GM12891 (cell line): ENCODE data around the gene NDUFS2.

Source experiments
- DNase-seq: peaks from one replicate; pipeline ENCODE4 v3.0.0; 2011; ENCODE audit warnings: low spot score; ENCODE audit not compliant: insufficient read length
- FAIRE-seq: peaks from 2 replicates; lab custom pipeline; 2011; peaks lifted over from hg19 to GRCh38; lab: Jason Lieb, UNC
- PAX5 ChIP-seq: IDR thresholded peaks from 2 replicates; pipeline ENCODE4 v1.6.1; 2011; ENCODE audit warnings: low read length, moderate library complexity, mild to moderate bottlenecking; ENCODE audit not compliant: insufficient read depth, severe bottlenecking
- POLR2A ChIP-seq: IDR thresholded peaks from 2 replicates; pipeline ENCODE4 v1.6.1; 2011; ENCODE audit warnings: low read depth, low read length, control low read depth
- POLR2AphosphoS5 ChIP-seq: IDR thresholded peaks from 2 replicates; pipeline ENCODE4 v1.6.1; 2011; ENCODE audit warnings: low read depth, low read length, control low read depth
- POU2F2 ChIP-seq: IDR thresholded peaks from 2 replicates; pipeline ENCODE4 v1.6.1; 2011; ENCODE audit warnings: low read depth, mild to moderate bottlenecking, control low read depth, low read length, moderate library complexity
- SPI1 ChIP-seq: IDR thresholded peaks from 2 replicates; pipeline ENCODE4 v1.6.1; 2011; ENCODE audit warnings: low read depth, low read length, control low read depth
- TAF1 ChIP-seq: IDR thresholded peaks from 2 replicates; pipeline ENCODE4 v1.6.1; 2011; ENCODE audit warnings: low read depth, low read length, control low read depth

The NDUFS2 gene

GRCh38 chr1:161162052-161162451 is 40.1 kb upstream of the NDUFS2 start:
- TF ChIP-seq TAF1 (no peak), POLR2AphosphoS5 (no peak), PAX5 (no peak), POLR2A (no peak), POU2F2 (no peak)
- FAIRE-seq (no peak), DNase-seq (no peak)

DNA sequence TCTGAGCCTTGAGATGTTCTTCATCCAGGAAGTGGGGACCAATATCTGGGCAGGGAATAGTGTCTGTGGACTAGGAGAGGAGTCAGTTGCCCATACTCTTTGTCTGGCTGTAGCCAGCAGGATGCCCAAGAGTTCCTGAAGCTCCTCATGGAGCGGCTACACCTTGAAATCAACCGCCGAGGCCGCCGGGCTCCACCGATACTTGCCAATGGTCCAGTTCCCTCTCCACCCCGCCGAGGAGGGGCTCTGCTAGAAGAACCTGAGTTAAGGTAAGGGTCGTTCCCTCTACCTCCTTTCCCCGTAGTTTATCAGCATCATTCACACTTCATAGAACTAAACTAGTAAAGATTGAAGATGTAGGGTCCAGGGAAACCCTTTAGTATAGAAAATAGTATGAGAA is 39.4 kb upstream of the NDUFS2 start:
- no peak for FAIRE-seq
- no peak for DNase-seq
- no peak for TF ChIP-seq POLR2AphosphoS5
- TF ChIP-seq PAX5: no peak
- TF ChIP-seq SPI1: no peak
- no peak for TF ChIP-seq POLR2A
- TF ChIP-seq TAF1: no peak
- no peak for TF ChIP-seq POU2F2

- TF ChIP-seq TAF1: no peak
- TF ChIP-seq SPI1: no peak
- no peak for TF ChIP-seq POU2F2
- TF ChIP-seq PAX5: no peak
- no peak for TF ChIP-seq POLR2A
- TF ChIP-seq POLR2AphosphoS5: no peak
Measured at GRCh38 chr1:161163793-161164192, 38.4 kb upstream of the NDUFS2 start.

GRCh38 chr1:161164901-161165610 is 37.1 kb upstream of the NDUFS2 start:
- TF ChIP-seq TAF1 (no peak), SPI1 (no peak), POU2F2 (no peak), POLR2A (no peak), PAX5 (no peak), POLR2AphosphoS5 (no peak)
- FAIRE-seq: no peak
- no peak for DNase-seq

More at GRCh38 chr1:161163793-161164192, 38.4 kb upstream of the NDUFS2 start:
- DNase-seq (no peak), FAIRE-seq (no peak)

DNA sequence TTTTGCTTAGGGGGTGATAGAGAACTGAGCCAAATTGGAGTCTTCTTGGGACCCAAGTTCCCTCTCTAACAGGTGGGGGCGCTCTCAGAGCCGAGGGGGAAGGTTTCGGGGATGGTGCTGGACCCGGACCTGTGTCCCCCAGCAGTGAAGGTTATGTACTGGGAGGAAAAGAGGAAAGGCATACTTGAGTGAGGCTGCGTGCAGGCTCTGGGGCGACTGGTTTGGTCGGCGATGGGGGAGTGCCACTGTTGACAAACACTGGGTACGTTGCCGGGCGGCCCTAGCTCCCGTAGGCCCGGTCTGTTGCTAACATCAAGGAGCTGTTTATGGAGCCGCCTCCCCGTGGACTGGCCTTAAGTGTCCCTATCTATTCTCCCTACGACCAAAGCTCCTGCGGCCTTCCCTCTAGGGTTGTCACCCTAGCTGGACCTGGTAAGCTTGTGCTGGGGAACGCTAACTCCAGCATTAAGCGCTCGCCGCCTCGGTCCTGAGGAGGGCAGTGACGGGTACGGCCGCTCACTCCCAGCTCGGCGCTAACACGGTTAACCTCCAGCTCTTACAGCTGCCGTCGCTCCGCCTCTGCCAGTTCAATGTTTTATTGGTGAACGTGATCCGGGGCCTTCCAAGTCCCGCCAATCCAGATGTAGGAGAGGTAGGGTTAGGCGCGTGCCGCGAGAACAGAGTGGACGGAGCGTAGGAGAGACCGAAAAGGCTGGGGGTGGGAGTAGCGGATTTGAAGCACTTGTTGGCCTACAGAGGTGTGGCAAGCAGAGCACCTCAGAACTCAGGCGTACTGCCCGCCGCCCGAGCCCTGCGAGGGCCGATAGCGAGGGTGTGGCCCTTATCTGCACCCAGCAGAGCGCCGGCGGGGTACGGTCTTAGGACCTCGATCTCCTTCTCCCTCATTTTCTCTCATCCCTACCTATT is 36.2 kb upstream of the NDUFS2 start, which contains the start of gene PPOX:
PPOX (plus strand) TSS at position 685 of the 927 bp plus-strand sequence. CDS start 422 bp downstream, outside the sequence.
- DNase-seq: peak; percentile 83
- FAIRE-seq: peak; percentile 97
- no peak for TF ChIP-seq PAX5
- peak; percentile 92 for TF ChIP-seq POLR2A
- peak; percentile 53; the same call in 1 of the 2 replicates for TF ChIP-seq TAF1
- 0 out of 2 replicates have a peak, but pooled peaks have one; percentile 7 for TF ChIP-seq SPI1
- TF ChIP-seq POU2F2: peak; percentile 36; the same call in 1 of the 2 replicates
- TF ChIP-seq POLR2AphosphoS5: peak; percentile 87

DNA sequence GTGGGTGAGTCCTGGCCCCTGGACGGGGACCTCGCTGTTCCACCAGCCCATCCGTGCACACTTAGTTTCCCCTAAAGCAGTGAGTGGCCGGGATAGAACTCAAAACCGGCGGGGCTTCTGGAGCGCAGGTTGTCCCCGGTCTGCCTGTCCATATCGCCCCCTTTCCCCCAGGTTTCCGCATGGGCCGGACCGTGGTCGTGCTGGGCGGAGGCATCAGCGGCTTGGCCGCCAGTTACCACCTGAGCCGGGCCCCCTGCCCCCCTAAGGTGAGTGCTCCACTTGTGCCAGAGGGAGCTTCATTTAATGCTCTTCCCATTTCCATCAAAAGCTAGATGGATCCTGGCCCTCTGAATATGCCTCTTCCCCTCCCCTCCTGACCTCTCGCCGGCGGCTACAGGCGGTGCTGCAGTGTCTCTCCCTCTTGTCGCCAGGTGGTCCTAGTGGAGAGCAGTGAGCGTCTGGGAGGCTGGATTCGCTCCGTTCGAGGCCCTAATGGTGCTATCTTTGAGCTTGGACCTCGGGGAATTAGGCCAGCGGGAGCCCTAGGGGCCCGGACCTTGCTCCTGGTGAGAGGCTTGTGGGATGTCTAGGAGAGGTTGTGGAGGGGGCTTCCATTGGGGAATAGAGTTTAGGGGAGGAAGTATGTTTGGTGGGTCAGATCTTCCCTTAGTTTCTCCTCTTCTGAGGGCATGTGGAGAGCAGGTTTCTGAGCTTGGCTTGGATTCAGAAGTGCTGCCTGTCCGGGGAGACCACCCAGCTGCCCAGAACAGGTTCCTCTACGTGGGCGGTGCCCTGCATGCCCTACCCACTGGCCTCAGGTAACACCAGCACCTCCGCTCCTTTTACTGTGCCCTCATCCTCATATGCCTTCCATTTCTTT is 35.3 kb upstream of the NDUFS2 start:
- no peak; the same call in 1 of the 2 replicates for TF ChIP-seq POU2F2
- no peak for TF ChIP-seq PAX5
- no peak for TF ChIP-seq SPI1
- TF ChIP-seq POLR2A: no peak
- no peak for TF ChIP-seq TAF1
- TF ChIP-seq POLR2AphosphoS5: no peak
- FAIRE-seq (peak; percentile 48), DNase-seq (no peak)

- DNase-seq (no peak), FAIRE-seq (no peak)
- TF ChIP-seq POU2F2 (no peak), SPI1 (no peak), POLR2AphosphoS5 (no peak), POLR2A (no peak), PAX5 (no peak), TAF1 (no peak)
Measured at GRCh38 chr1:161168906-161169305, 33.3 kb upstream of the NDUFS2 start.

DNA sequence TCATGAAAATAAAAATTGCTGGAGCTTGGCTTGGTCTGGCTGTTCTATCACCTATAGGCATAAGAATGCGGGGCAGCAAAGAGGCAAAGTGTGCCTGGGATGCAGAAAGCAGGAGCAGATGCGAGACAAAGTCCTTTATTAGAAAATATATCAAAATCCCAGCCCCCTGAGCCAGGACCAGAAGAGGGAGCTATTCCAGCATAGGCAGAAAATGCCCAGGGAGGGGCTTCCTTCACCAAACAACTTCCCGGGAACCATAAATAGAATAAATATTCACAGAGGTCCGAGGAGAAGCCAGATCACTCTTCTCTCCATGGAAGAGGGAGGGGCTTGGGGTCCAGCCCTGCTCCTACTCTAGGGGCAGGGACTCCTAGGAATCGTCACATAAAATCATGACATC is 31.0 kb upstream of the NDUFS2 start:
- TF ChIP-seq POU2F2 (no peak), PAX5 (no peak)
- FAIRE-seq (no peak), DNase-seq (no peak)

GRCh38 chr1:161171696-161172095 is 30.5 kb upstream of the NDUFS2 start:
- no peak for FAIRE-seq
- no peak for DNase-seq
- TF ChIP-seq TAF1 (no peak), PAX5 (no peak), POLR2A (no peak)
